DND-41 (cell line): Measurements from ENCODE around the gene DCLK1.

Source experiments
- EZH2 ChIP-seq: IDR thresholded peaks from 3 replicates; pipeline ENCODE4 v1.6.1; 2012; ENCODE audit warnings: borderline replicate concordance, low read depth, mild to moderate bottlenecking, moderate library complexity, low read length, inconsistent platforms; ENCODE audit not compliant: severe bottlenecking
- TF ChIP-seq, protein P1 (sequence below): IDR thresholded peaks from 2 replicates; pipeline ENCODE4 v1.5.1; 2012; ENCODE audit warnings: borderline replicate concordance, low read length, moderate library complexity, mild to moderate bottlenecking; ENCODE audit not compliant: poor library complexity, severe bottlenecking; ENCODE audit errors: extremely low read depth

DNA sequence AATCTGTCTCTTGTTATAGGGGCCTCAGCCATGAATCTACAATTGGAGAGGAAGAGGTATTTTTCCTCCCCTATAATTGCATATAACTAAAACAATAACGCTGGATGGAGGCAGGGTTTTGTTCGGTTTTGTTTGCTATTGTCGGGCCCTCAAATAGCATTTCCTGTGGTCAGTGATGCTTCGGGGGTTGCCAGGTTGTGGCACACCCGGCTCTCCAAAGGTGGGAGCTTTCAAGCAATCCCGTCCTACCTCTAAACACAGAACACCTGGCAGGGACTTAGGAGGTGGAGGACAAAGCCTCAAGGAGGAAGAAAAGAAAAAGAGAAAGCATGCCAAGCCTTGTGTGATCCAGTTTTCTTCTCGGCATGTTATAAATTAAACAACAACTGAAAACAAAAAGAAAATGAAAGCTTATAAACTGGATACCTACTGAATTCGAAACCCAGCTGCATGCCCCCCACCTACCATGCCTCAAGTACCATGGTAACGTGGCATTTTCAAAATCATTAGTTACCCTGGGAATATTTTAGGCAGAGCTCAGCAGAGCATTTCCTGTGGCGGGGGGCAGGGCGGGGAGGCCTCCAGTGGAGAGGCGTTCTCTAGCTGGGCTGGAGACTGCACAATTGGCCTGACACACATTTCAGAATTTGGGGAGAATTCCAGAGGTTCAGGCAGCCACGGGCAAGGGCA, 213.8 kb downstream of the DCLK1 start:
- TF ChIP-seq, protein P1, sequence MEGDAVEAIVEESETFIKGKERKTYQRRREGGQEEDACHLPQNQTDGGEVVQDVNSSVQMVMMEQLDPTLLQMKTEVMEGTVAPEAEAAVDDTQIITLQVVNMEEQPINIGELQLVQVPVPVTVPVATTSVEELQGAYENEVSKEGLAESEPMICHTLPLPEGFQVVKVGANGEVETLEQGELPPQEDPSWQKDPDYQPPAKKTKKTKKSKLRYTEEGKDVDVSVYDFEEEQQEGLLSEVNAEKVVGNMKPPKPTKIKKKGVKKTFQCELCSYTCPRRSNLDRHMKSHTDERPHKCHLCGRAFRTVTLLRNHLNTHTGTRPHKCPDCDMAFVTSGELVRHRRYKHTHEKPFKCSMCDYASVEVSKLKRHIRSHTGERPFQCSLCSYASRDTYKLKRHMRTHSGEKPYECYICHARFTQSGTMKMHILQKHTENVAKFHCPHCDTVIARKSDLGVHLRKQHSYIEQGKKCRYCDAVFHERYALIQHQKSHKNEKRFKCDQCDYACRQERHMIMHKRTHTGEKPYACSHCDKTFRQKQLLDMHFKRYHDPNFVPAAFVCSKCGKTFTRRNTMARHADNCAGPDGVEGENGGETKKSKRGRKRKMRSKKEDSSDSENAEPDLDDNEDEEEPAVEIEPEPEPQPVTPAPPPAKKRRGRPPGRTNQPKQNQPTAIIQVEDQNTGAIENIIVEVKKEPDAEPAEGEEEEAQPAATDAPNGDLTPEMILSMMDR, result no peak
- no peak for TF ChIP-seq EZH2
